Fibroblast of mammary gland (primary cell): ENCODE results near the gene PACRG.

Experiments used
- DNase-seq: peaks from one replicate; pipeline ENCODE4 v3.0.0-alpha.2; 2010; ENCODE audit warnings: low read depth
- H3K4me3 ChIP-seq: 2 replicates; pipeline ENCODE4 v1.5.1; 2011; ENCODE audit warnings: low read depth, mild to moderate bottlenecking, low read length, moderate library complexity; ENCODE audit not compliant: control insufficient read depth
- TF ChIP-seq, protein P1 (sequence below): conservative IDR thresholded peaks from 2 replicates; pipeline ENCODE4 v1.5.1; 2011; ENCODE audit warnings: low read depth, low read length, inconsistent platforms; ENCODE audit not compliant: control insufficient read depth, insufficient read depth

PACRG gene

DNA sequence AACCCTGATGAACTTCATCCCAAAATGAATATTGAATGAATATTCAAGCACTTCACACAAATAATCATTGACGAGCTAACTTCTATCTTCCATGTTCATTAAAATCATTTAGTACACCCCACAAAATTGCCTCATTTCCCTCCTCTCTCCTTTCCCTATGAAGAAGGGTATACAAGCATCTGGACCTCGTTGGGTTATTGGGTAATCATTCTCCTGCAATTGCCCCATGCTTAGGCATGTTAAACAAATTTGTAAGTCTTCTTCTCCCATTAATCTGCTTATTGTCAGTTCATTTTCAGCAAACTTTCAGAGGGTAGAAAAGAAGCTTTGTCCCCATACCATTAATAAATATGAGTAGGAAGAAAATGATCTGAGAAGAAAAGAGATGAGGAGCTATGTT is 27.8 kb upstream of the PACRG start:
- TF ChIP-seq, protein P1, sequence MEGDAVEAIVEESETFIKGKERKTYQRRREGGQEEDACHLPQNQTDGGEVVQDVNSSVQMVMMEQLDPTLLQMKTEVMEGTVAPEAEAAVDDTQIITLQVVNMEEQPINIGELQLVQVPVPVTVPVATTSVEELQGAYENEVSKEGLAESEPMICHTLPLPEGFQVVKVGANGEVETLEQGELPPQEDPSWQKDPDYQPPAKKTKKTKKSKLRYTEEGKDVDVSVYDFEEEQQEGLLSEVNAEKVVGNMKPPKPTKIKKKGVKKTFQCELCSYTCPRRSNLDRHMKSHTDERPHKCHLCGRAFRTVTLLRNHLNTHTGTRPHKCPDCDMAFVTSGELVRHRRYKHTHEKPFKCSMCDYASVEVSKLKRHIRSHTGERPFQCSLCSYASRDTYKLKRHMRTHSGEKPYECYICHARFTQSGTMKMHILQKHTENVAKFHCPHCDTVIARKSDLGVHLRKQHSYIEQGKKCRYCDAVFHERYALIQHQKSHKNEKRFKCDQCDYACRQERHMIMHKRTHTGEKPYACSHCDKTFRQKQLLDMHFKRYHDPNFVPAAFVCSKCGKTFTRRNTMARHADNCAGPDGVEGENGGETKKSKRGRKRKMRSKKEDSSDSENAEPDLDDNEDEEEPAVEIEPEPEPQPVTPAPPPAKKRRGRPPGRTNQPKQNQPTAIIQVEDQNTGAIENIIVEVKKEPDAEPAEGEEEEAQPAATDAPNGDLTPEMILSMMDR: no peak
- no peak overlapping the region for H3K4me3 ChIP-seq
- peak; percentile 33 for DNase-seq

DNA sequence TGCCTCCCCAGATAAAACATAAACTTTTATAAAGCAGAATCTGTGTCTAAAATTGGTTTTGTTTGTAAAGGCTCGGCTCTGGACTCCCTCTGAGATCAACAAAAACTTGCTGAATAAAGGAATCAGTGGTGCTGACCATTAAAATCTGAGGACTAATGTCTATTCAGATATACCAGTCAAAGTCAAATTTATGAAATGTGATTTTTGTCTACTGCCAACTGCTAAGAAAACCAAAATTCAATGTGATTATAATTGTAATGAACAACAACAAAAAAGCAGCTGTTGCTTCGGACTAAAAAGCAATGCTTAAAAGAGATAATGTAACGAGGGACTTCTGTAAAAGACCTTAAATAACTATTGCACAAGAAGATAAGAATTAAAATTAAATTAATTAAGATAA is 26.8 kb upstream of the PACRG start:
- no peak for DNase-seq
- TF ChIP-seq, protein P1: no peak
- H3K4me3 ChIP-seq: no peak overlapping the region

DNA sequence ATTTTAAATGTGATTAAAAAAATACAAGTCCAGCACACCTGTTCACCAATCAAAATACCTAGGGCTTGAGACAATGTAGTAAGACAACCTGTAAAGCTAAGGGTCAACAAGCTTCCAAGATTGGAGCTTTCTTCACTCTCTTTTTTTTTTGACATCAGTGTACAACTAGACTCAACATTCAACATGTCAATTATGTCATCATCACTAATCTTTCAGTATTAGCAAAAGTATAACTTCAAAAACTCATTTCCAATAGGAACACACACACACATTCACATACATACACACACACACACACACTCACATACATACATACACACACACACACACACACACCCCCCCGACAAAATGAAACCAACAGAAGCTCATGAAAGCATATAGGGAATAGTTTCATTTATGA is 26.2 kb upstream of the PACRG start:
- H3K4me3 ChIP-seq: no peak overlapping the region
- DNase-seq: no peak
- TF ChIP-seq, protein P1: no peak

DNA sequence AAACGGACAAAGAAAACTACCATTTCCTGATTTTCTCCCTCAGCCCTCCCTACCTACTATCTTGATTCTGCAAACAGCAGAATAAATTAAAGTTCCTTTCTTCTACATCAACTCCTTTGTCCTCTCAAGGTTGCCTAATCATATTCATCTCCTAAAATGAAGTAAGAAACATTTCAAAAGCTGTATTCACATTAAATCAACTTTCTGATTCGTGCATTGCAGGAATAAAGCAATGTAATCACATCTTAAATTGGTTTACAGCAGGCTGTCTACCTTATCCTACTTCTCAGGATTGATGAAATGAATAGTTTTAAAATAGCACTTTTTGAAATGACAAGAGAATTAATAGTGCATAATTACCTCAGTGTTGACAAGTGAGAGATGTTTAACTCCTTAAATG is 25.3 kb upstream of the PACRG start:
- H3K4me3 ChIP-seq: no peak overlapping the region
- DNase-seq: no peak
- TF ChIP-seq, protein P1: no peak

DNA sequence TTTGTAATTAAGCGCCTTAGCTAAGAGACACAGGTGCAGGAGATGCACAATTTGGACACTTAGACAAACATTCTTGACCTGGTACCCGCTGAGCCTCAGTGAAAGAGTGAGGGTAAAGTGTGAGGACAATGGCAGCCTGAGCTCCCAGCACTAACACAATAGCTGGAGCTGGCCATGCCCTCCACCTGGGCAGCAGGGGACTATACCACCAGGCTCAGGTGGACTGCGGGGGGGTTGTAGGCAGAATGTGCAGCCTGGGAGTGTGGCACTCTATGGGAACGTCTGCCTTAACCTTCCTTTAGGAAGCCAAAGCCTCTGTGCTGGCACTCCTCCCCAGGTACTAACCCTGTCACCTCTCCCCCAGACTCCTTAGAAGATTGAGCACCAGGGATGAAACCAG is 23.8 kb upstream of the PACRG start:
- TF ChIP-seq, protein P1: no peak
- DNase-seq: no peak
- H3K4me3 ChIP-seq: no peak overlapping the region

DNA sequence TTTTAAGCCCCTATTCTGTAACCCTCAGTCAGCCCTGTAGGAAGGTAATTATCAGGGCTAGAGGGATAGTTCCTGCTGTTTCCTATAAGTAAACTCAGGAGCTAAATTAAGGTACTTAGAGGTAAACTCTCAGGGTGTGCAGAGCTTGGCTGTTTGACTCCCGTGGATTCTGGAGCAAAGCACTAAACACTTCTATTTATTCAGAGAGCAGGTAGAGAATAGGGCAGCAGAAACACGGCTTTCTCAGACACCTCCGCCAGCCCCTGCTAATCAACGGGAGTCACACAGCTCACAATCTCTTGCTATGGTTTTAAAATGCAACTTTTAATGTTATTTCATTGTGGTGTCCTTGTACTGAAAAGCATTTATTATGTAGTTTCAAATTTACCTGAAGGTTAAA is 22.0 kb upstream of the PACRG start:
- DNase-seq: no peak
- no peak overlapping the region for H3K4me3 ChIP-seq
- TF ChIP-seq, protein P1: no peak

DNA sequence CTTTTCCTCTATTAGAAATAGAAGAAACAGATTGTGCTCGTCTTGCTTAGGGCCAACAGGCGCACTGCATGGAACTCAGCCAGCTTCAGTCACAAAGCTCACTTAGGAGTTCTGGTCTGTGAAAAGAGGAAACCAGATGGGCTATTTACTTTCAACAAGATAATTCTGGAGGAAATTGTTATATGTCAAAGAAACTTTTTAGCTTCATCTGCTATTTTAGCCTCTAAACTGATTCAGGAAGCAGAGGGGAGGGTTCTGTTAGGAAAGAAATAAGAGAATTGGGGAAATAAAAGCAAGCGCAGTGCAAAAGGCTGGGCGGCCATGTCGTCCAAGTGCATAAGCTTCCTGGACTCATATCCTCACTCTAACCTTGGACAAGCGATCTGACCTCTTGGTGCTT is 21.5 kb upstream of the PACRG start:
- H3K4me3 ChIP-seq: no peak overlapping the region
- DNase-seq: peak; percentile 10
- TF ChIP-seq, protein P1: no peak
